HG03442 (cell line): ENCODE measurements around the gene SOBP.

Experiments
- ATAC-seq: cut with Tn5 transposase; IDR thresholded peaks from one replicate; pipeline ENCODE4 v1.9.1; 2021; ENCODE audit warnings: mild to moderate bottlenecking, moderate library complexity; ENCODE audit not compliant: unreplicated experiment

Gene SOBP

GRCh38 chr6:107634324-107635056 lies 144.6 kb downstream of the SOBP start:
- ATAC-seq: no peak

GRCh38 chr6:107635057-107635515 lies 145.2 kb downstream of the SOBP start:
- no peak for ATAC-seq

- ATAC-seq: no peak
Observed at GRCh38 chr6:107636486-107636885, 146.6 kb downstream of the SOBP start.

- ATAC-seq: no peak
Observed at GRCh38 chr6:107637316-107638315, 147.7 kb downstream of the SOBP start.

- ATAC-seq: no peak
Observed at GRCh38 chr6:107638493-107638892, 148.6 kb downstream of the SOBP start.

- no peak for ATAC-seq
Observed at GRCh38 chr6:107639511-107639910, 149.6 kb downstream of the SOBP start.

GRCh38 chr6:107641071-107641470 lies 151.2 kb downstream of the SOBP start:
- no peak for ATAC-seq

- no peak for ATAC-seq
Observed at GRCh38 chr6:107641500-107641941, 151.6 kb downstream of the SOBP start.

GRCh38 chr6:107642095-107642860 lies 152.4 kb downstream of the SOBP start:
- ATAC-seq: peak; percentile 55

GRCh38 chr6:107642861-107643328 lies 153.0 kb downstream of the SOBP start:
- no peak for ATAC-seq

GRCh38 chr6:107644513-107644912 lies 154.6 kb downstream of the SOBP start:
- no peak for ATAC-seq

GRCh38 chr6:107645740-107646139 lies 155.8 kb downstream of the SOBP start:
- ATAC-seq: no peak

- no peak for ATAC-seq
Observed at GRCh38 chr6:107646176-107646575, 156.3 kb downstream of the SOBP start.

- ATAC-seq: no peak
Observed at GRCh38 chr6:107646776-107647438, 157.0 kb downstream of the SOBP start.

GRCh38 chr6:107647439-107647948 lies 157.6 kb downstream of the SOBP start:
- no peak for ATAC-seq

GRCh38 chr6:107648983-107649382 lies 159.1 kb downstream of the SOBP start:
- ATAC-seq: no peak

- no peak for ATAC-seq
Observed at GRCh38 chr6:107652526-107653182, 162.7 kb downstream of the SOBP start.

- ATAC-seq: no peak
Observed at GRCh38 chr6:107653183-107653580, 163.3 kb downstream of the SOBP start.

GRCh38 chr6:107653861-107654394 lies 164.0 kb downstream of the SOBP start:
- ATAC-seq: no peak
